DLD1 (cell line): ENCODE results near the gene LRIT1.

Experiments used
- in situ Hi-C: cut with HindIII; loops from 2 replicates; pipeline ENCODE4 v1.10.0; 2017; ENCODE audit warnings: low sequenced_read_pairs

The LRIT1 gene

GRCh38 chr10:84195044-84195830 lies 46.1 kb downstream of the LRIT1 start:
- in situ Hi-C loops: no loop called here

- in situ Hi-C loops: no loop called here
These were observed 46.8 kb downstream of the LRIT1 start, which contains the start of gene CDHR1 for GRCh38 chr10:84194424-84195043. Gene CDHR1 (plus strand): TSS chr10:84194537. CDS start chr10:84194761, 224 bp downstream.

DNA sequence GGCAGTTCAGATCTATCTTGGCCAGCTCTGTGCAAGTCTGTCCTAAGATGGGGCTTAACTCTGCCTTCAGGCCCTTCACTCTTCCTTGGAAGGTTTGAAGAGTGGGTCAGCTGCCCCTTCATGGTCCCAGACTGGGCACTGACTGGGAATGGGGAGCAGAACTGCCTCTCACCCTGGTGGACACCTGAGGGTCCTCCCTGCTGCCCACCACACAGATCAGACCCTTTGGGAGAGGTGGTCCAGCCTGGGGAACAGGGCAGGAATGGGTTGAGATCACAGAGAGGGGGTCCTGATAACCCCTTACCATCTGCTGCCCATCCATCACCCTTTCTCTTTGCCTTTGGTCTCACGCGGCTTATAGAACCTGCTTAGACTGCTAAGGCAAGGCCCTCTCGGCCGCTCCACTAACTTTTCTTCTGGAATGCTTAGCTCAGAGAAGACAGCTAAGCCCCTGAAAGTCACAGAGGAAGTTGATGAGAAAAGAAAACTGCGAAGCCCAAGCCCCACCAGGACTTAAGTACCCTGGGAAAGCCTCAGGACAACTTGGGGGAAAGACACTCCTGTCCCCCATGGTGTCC lies 47.4 kb downstream of the LRIT1 start:
- in situ Hi-C loops: no loop called here

- in situ Hi-C loops: no loop called here
These were observed 48.0 kb downstream of the LRIT1 start for GRCh38 chr10:84193327-84193726.

DNA sequence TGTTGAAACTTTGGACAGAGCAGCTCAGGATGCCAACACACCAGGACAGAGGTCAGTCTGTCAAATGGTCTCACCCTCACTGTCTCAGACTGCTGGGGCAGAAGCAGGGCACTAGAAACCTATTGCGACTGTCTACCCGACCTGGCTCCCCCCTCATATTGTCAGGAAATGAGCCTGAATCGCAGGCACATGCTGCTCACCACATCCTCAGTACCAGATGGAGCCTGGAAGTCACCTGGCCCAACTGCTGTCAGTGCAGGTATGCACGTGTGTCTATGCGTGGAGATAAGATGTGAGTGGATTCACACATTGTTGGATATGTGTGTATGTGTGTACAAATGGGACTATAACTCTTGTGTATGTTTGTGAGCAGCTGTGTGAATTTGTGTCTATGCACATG lies 50.2 kb downstream of the LRIT1 start:
- in situ Hi-C loops: no loop called here

- in situ Hi-C loops: no loop called here
These were observed 50.7 kb downstream of the LRIT1 start for GRCh38 chr10:84190621-84191020.

- in situ Hi-C loops: no loop called here
These were observed 52.5 kb downstream of the LRIT1 start for GRCh38 chr10:84188815-84189214.

DNA sequence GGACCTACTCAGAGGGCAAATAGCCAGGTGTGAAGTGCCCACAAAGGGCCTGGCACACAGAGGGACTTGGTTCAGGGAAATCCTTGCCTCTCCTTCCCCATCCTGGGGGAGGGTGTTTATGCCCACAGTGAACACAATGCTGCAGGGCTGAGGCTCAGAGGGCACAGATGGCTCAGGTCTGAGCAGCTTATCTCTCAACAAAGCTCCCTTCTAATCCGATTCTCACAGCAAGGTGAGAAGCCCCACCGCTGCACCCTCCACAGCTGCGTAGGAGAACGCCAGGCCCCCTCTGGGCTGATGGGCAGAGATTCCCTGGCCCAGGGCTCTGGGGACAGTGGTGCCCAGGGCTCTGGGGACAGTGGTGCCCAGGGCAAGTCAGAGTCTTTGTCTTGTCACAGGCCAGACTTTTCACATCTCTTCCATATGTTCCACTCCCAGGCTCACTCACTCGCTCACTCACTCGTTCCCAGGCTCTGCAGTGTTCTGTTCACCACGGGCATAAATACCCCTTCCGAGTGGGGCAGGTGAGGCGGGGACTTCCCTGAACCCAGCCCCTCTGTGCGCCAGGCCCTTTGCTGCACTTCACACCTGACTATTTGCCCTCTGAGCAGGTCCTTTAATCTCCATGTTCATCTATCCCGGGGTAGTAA lies 55.7 kb downstream of the LRIT1 start:
- in situ Hi-C loops: no loop called here

GRCh38 chr10:84184517-84184916 lies 56.8 kb downstream of the LRIT1 start:
- in situ Hi-C loops: no loop called here

GRCh38 chr10:84181631-84182030 lies 59.7 kb downstream of the LRIT1 start:
- in situ Hi-C loops: no loop called here
